PFSK-1 (cell line): ENCODE data around the gene TMED8.

ENCODE experiments used
- POLR2AphosphoS5 ChIP-seq: IDR thresholded peaks from 2 replicates; pipeline ENCODE4 v1.6.1; 2012; ENCODE audit warnings: low read depth, mild to moderate bottlenecking, control low read depth, low read length, moderate library complexity
- TAF1 ChIP-seq: IDR thresholded peaks from 2 replicates; pipeline ENCODE4 v1.6.1; 2012; ENCODE audit warnings: low read length, control low read depth, borderline replicate concordance; ENCODE audit not compliant: insufficient read depth

DNA sequence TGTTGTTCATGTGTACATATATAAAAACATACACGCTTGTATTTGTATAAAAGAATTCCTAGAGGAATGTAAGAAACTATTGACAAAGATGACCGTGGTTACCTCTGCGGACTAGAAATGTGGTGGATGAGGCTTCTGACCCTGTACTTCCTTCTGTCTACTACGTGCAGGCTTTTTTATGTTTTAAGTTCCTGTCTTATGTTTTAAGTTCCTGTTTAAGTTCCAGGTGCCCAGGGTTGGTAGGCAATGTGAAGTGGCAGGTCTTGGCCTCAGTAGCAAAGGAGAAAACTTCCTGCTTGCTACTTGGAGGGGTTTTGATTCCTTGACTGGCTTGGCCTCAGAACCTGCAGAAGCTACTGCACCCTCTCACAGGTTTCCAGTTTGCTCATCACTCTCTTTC is 67.8 kb downstream of the TMED8 start:
- TF ChIP-seq TAF1 (no peak), POLR2AphosphoS5 (no peak)
